ENCODE measurements around the gene EIF2B5. TPM values are rescaled to one million over a fixed set of nuclear protein-coding genes. Genes with fewer than 3 reads are reported as not detected.

The EIF2B5 gene
- total RNA-seq, 4 donors from 2014 or later, result 28.8 to 51.0 (median 36.5) TPM

- H3K27ac ChIP-seq, result peak overlapping the region in 3 of 4 donors; percentile 91 to 97 (median 95)
Observed at GRCh38 chr3:184177331-184177731, 42.2 kb downstream of the EIF2B5 start.

GRCh38 chr3:184177767-184178306 lies 42.7 kb downstream of the EIF2B5 start:
- 88 to 91% methylated on average over 13 to 14 of the region's 14 CpGs for WGBS, 2 donors
- TF ChIP-seq CTCF (IDR thresholded peaks at IDR 0.05) (no peak), EP300 (IDR thresholded peaks at IDR 0.05) (no peak), POLR2A (IDR thresholded peaks at IDR 0.05) (no peak)
- peaks cover 0 to 51% (median 26%) of the 10 kb centered on the region in 4 donors for H3K4me1 ChIP-seq
- peaks cover 4 to 59% (median 34%) of the 10 kb centered on the region in 3 donors for H3K36me3 ChIP-seq
- H3K4me3 ChIP-seq, result no peak overlapping the region
- peak overlapping the region in 1 of 4 donors; percentile 91 for H3K27ac ChIP-seq
- no peak for DNase-seq (ENCODE audit: low spot score in 2 of 2)
- H3K9me3 ChIP-seq, result no peaks in the 10 kb centered on the region
- no peaks in the 10 kb centered on the region for H3K27me3 ChIP-seq

More at GRCh38 chr3:184177331-184177731, 42.2 kb downstream of the EIF2B5 start:
- no peak for TF ChIP-seq POLR2A (IDR thresholded peaks at IDR 0.05)
- TF ChIP-seq EP300 (IDR thresholded peaks at IDR 0.05), result no peak
- no peak for TF ChIP-seq CTCF (IDR thresholded peaks at IDR 0.05)
- 15 to 17% methylated on average over 4 of the region's 4 CpGs for WGBS, 2 donors
- no peaks in the 10 kb centered on the region for H3K27me3 ChIP-seq
- DNase-seq (ENCODE audit: low spot score in 2 of 2), result no peak
- H3K9me3 ChIP-seq, result no peaks in the 10 kb centered on the region
- H3K36me3 ChIP-seq, result peaks cover 4 to 57% (median 32%) of the 10 kb centered on the region in 3 donors
- peak overlapping the region in 1 of 4 donors; percentile 72 for H3K4me3 ChIP-seq
- H3K4me1 ChIP-seq, result peaks cover 0 to 51% (median 26%) of the 10 kb centered on the region in 4 donors

- TF ChIP-seq EP300 (IDR thresholded peaks at IDR 0.05) (no peak), POLR2A (IDR thresholded peaks at IDR 0.05) (no peak), CTCF (IDR thresholded peaks at IDR 0.05) (no peak)
- no peak overlapping the region for H3K4me3 ChIP-seq
- 92 to 94% methylated on average over 13 of the region's 13 CpGs for WGBS, 2 donors
- peaks cover 4 to 66% (median 34%) of the 10 kb centered on the region in 3 donors for H3K36me3 ChIP-seq
- no peaks in the 10 kb centered on the region for H3K27me3 ChIP-seq
- H3K9me3 ChIP-seq, result no peaks in the 10 kb centered on the region
- peaks cover 0 to 47% (median 26%) of the 10 kb centered on the region in 4 donors for H3K4me1 ChIP-seq
- DNase-seq (ENCODE audit: low spot score in 2 of 2), result no peak
- H3K27ac ChIP-seq, result no peak overlapping the region
Observed at GRCh38 chr3:184178521-184179138, 43.5 kb downstream of the EIF2B5 start.

GRCh38 chr3:184180165-184180564 lies 45.0 kb downstream of the EIF2B5 start:
- Histone ChIP-seq H3K9me3 (no peaks in the 10 kb centered on the region), H3K4me1 (peaks cover 0 to 46% (median 25%) of the 10 kb centered on the region in 4 donors), H3K4me3 (no peak overlapping the region), H3K36me3 (peaks cover 4 to 76% (median 34%) of the 10 kb centered on the region in 3 donors), H3K27ac (no peak overlapping the region), H3K27me3 (no peaks in the 10 kb centered on the region)
- 87 to 91% methylated on average over 6 of the region's 6 CpGs for WGBS, 2 donors
- TF ChIP-seq CTCF (IDR thresholded peaks at IDR 0.05), result no peak
- TF ChIP-seq POLR2A (IDR thresholded peaks at IDR 0.05), result no peak
- TF ChIP-seq EP300 (IDR thresholded peaks at IDR 0.05), result no peak
- DNase-seq (ENCODE audit: low spot score in 2 of 2), result no peak

- DNase-seq (ENCODE audit: low spot score in 2 of 2), result no peak
- H3K4me3 ChIP-seq, result no peak overlapping the region
- 93 to 94% methylated on average over 9 of the region's 9 CpGs for WGBS, 2 donors
- no peaks in the 10 kb centered on the region for H3K9me3 ChIP-seq
- H3K27ac ChIP-seq, result no peak overlapping the region
- peaks cover 4 to 76% (median 34%) of the 10 kb centered on the region in 3 donors for H3K36me3 ChIP-seq
- no peaks in the 10 kb centered on the region for H3K27me3 ChIP-seq
- TF ChIP-seq POLR2A (IDR thresholded peaks at IDR 0.05) (no peak), EP300 (IDR thresholded peaks at IDR 0.05) (no peak), CTCF (IDR thresholded peaks at IDR 0.05) (no peak)
- H3K4me1 ChIP-seq, result peaks cover 0 to 39% (median 17%) of the 10 kb centered on the region in 4 donors
Observed at GRCh38 chr3:184181596-184181995, 46.4 kb downstream of the EIF2B5 start.
